Colonic mucosa (tissue), 4 donors: ENCODE data around the gene JAKMIP2. TPM values are rescaled to one million over a fixed set of nuclear protein-coding genes. Genes with fewer than 3 reads are reported as not detected.

ENCODE experiments used
- DNase-seq: peaks from one replicate; pipeline ENCODE4 v3.0.0-alpha.2; 2020
- H3K27ac ChIP-seq: fragments of 200-600 bp; one replicate; pipeline ENCODE4 v1.8.0; 2021
- H3K27me3 ChIP-seq: fragments of 200-600 bp; one replicate; pipeline ENCODE4 v1.8.0; 2021
- H3K36me3 ChIP-seq: fragments of 200-600 bp; one replicate; pipeline ENCODE4 v1.8.0; 2021
- H3K4me1 ChIP-seq: fragments of 200-600 bp; one replicate; pipeline ENCODE4 v1.8.0; 2021; ENCODE audit warnings: mild to moderate bottlenecking
- H3K4me3 ChIP-seq: fragments of 200-600 bp; one replicate; pipeline ENCODE4 v1.8.0; 2021
- H3K9ac ChIP-seq, 2 donors: one replicate each; pipeline ENCODE4 v1.7.0; 2013; ENCODE audit warnings: control low read depth in 2 of 2, low read depth in 2 of 2, low read length in 2 of 2
- H3K9me3 ChIP-seq: fragments of 200-600 bp; one replicate; pipeline ENCODE4 v1.8.0; 2021
- intact Hi-C: fragments of 100-400 bp; cut with DNase I; formaldehyde crosslinking; loops from one replicate; pipeline ENCODE4 v1.14.1; 2022
- total RNA-seq, 2 donors: library from RNA; stranded (reverse); fragmentation: NEBNext Ultra II Directional in 1 of 2; extraction: Animal tissue kit (Norgen Biotek cat#: 25700) in 1 of 2; gene quantifications; one replicate each; pipeline ENCODE4 v1.2.1, GENCODE V29; 2021
- TF ChIP-seq, protein P1 (sequence below): fragments of 200-600 bp; IDR thresholded peaks from one replicate; pipeline ENCODE4 v1.8.0; 2022; ENCODE audit warnings: antibody characterized with exemption, mild to moderate bottlenecking
- donor health status: healthy.
- donor health status: DM: no; HTN: no; CAD: no.
- donor health status: DM: no; HTN: no; CAD: no.

Gene JAKMIP2
- total RNA-seq, 2 donors from 2014 or later, result 0.17 to 1.3 TPM

DNA sequence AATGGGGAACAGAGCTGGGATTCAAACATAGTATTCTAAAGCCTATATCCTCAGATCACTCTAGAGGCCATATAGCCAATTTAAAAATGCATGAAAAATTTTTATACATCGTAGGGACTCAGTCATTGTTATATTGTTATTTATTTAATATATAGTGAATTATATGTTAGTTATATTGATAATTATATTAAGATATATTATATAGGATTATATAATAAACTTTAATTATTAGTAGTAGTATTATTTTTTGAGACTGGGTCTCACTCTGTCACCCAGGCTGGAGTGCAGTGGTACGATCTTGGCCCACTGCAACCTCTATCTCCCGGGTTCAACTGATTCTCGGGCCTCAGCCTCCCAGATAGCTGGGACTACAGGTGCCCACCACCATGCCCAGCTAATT is 206.9 kb downstream of the JAKMIP2 start:
- Histone ChIP-seq H3K4me3 (no peak overlapping the region), H3K27me3 (no peaks in the 10 kb centered on the region), H3K36me3 (no peaks in the 10 kb centered on the region), H3K9me3 (no peaks in the 10 kb centered on the region), H3K4me1 (no peaks in the 10 kb centered on the region), H3K9ac (no peak overlapping the region), H3K27ac (no peak overlapping the region)
- no peak for DNase-seq
- TF ChIP-seq, protein P1, sequence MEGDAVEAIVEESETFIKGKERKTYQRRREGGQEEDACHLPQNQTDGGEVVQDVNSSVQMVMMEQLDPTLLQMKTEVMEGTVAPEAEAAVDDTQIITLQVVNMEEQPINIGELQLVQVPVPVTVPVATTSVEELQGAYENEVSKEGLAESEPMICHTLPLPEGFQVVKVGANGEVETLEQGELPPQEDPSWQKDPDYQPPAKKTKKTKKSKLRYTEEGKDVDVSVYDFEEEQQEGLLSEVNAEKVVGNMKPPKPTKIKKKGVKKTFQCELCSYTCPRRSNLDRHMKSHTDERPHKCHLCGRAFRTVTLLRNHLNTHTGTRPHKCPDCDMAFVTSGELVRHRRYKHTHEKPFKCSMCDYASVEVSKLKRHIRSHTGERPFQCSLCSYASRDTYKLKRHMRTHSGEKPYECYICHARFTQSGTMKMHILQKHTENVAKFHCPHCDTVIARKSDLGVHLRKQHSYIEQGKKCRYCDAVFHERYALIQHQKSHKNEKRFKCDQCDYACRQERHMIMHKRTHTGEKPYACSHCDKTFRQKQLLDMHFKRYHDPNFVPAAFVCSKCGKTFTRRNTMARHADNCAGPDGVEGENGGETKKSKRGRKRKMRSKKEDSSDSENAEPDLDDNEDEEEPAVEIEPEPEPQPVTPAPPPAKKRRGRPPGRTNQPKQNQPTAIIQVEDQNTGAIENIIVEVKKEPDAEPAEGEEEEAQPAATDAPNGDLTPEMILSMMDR, result no peak
- intact Hi-C loops, result loop anchor here (5.0 kb wide), 3 partner anchors 123 to 353 kb away; no protein-coding TSS in a partner anchor

DNA sequence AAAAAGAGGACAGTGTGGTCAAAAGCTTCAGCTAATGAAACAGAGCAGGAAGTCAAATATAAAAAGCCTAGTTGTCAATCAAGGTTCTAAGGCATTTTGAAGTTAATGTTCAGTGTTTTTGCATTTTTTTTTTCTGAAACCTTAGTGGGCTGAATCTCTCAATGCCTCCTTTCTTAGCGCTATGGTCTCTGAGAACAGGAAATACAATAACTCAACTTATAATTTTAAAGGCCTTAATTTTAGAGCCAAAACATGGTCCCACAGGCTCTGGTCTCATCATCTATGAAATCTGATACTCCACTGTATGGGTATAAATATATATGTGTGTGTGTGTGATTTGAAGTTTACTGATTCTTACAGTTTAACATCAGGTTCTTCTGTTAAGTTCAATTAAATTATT is 209.3 kb downstream of the JAKMIP2 start:
- TF ChIP-seq, protein P1, result no peak
- H3K9ac ChIP-seq, result no peak overlapping the region
- no peak overlapping the region for H3K4me3 ChIP-seq
- no peaks in the 10 kb centered on the region for H3K4me1 ChIP-seq
- H3K9me3 ChIP-seq, result no peaks in the 10 kb centered on the region
- no peak overlapping the region for H3K27ac ChIP-seq
- no peaks in the 10 kb centered on the region for H3K27me3 ChIP-seq
- H3K36me3 ChIP-seq, result no peaks in the 10 kb centered on the region
- no peak for DNase-seq
- intact Hi-C loops, result no loop called here

DNA sequence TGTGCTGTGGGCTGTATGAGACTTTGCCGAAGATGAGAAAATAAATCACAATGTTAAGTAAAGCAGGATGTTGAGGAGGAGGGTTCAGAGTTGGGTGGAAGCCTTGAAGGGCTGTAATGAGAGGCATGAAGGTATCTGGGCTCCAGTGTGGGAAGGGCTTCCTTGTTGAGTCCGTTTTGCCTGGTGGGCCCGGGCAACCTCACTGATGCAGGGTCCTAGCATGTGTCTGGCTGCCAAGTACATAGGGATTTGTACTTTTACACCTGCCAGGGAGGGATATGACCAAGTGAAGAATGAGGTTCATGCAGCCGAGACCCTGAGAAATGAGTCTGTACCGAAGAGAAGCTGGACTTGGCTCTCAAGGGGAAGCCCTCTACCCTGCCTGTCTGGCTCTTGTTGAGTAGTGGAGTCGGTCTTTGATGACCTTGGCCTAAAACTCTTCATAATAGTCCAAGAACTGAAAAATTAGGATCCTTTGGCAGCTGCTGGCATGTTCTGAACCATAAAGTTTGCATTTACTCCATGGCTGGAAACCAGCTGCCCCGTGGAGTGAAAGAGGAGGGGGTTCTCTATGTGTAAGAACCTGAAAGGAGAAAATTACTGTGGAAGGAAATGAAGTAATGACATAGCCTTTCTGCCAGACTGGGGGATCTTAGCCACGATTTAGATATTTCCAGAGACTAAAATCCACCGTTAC is 213.7 kb downstream of the JAKMIP2 start:
- TF ChIP-seq, protein P1, result no peak
- Histone ChIP-seq H3K36me3 (no peaks in the 10 kb centered on the region), H3K27ac (no peak overlapping the region), H3K9me3 (no peaks in the 10 kb centered on the region), H3K9ac (no peak overlapping the region), H3K4me3 (no peak overlapping the region), H3K27me3 (no peaks in the 10 kb centered on the region), H3K4me1 (no peaks in the 10 kb centered on the region)
- DNase-seq, result no peak
- intact Hi-C loops, result no loop called here

DNA sequence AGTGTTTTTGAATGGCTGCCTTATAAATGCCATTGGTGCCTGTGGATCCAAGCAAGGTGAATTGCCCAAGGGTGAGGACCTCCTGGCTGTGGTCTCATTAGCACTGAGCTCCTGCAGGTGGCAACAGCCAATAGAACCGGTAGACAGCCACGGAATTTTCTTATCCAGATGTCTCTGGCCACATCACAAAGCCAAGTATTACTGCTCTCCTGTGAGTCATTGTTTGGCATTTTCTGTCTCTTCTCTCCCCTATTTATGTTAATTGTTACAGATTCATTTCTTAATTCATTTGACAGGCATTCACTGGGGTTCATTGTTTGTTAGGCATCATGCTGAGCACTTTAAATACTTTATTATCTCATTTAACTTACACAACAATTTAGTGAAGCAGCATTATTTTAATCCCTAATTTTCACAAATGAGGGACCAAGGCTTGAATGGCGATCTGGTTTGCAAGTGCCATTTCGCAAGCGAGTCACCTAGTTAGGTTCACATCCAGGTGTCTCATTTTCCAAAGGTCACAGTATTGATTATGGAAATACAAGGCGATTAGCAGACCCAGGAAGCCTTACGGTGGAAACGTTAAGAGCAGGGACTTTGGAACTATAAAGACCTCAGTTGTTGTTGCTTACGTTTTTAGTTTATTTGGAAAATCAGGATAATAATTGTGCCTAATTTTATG is 214.5 kb downstream of the JAKMIP2 start:
- Histone ChIP-seq H3K27me3 (no peaks in the 10 kb centered on the region), H3K9ac (no peak overlapping the region), H3K27ac (no peak overlapping the region), H3K4me3 (no peak overlapping the region), H3K36me3 (no peaks in the 10 kb centered on the region), H3K9me3 (no peaks in the 10 kb centered on the region), H3K4me1 (no peaks in the 10 kb centered on the region)
- intact Hi-C loops, result no loop called here
- TF ChIP-seq, protein P1, result no peak
- DNase-seq, result no peak

DNA sequence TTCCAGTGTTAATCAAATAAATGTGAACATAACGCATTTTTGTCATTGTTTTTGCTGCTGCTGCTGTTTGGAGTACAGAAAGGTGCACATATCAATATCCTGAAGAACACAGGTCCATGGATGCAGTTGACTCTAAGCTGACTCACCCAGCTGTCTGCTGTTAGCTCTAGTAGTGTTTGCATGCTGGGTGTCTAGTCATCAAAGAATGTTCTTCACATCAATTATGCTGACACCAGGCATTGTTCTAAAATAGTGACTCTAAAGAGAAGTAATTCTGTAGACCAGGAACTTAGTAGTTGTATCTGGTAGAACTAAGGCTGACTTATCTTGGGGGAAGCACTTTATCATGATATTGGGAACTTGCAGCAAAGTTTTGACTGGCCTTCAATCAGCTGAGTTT is 217.0 kb downstream of the JAKMIP2 start:
- Histone ChIP-seq H3K27me3 (no peaks in the 10 kb centered on the region), H3K27ac (no peak overlapping the region), H3K4me3 (no peak overlapping the region), H3K9ac (no peak overlapping the region), H3K36me3 (no peaks in the 10 kb centered on the region), H3K9me3 (no peaks in the 10 kb centered on the region), H3K4me1 (no peaks in the 10 kb centered on the region)
- intact Hi-C loops, result no loop called here
- DNase-seq, result no peak
- TF ChIP-seq, protein P1, result no peak
